AG09309 (cell line): ENCODE results near the gene ITGA3.

Experiments used
- DNase-seq: peaks from one replicate; pipeline ENCODE4 v3.0.0-alpha.2; 2010; ENCODE audit warnings: low read depth
- H3K4me3 ChIP-seq: 2 replicates; pipeline ENCODE4 v1.5.1; 2011; ENCODE audit warnings: mild to moderate bottlenecking, low read depth, low read length, moderate library complexity; ENCODE audit not compliant: control insufficient read depth
- TF ChIP-seq, protein P1 (sequence below): IDR thresholded peaks from 2 replicates; pipeline ENCODE4 v1.5.1; 2011; ENCODE audit warnings: mild to moderate bottlenecking, low read depth, low read length, inconsistent platforms; ENCODE audit not compliant: insufficient read depth, control insufficient read depth; ENCODE audit errors: missing control alignments

ITGA3 gene

DNA sequence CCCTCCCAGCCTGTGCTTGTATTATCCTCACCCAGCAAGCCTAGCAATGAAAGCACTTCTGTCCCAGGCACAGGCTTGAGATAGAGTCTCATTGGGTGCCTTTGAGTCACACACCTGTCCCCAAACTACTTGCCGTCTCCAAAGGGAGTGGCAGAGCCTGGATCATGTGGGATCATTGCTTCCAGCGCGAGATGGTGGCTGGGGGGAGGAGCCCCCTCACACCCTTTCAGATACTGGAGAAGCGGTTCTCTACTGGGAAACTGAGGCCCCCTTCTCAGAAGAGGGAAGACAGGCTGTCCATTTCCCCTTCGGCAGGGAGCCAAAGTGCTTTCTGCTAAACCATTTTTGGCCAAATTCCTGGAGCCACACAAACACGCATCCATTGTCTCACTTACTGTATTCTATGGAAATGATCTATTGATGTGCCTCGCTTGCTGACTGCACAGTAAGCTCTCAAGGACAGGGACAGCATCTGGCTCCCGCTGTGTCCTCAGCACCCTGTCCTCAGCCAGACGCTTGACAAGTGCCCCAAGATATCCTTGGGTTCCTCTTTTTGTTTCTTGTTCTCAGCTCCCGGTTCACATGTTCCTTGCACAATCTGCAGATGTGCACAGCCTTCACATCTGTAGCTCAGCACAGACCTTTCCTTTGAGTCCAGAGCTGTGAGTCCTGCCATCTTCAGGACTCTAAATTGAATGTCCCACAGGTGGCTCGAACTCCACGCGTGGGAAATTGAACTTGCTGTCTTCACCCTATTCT, 34.9 kb upstream of the ITGA3 start:
- no peak for DNase-seq
- TF ChIP-seq, protein P1, sequence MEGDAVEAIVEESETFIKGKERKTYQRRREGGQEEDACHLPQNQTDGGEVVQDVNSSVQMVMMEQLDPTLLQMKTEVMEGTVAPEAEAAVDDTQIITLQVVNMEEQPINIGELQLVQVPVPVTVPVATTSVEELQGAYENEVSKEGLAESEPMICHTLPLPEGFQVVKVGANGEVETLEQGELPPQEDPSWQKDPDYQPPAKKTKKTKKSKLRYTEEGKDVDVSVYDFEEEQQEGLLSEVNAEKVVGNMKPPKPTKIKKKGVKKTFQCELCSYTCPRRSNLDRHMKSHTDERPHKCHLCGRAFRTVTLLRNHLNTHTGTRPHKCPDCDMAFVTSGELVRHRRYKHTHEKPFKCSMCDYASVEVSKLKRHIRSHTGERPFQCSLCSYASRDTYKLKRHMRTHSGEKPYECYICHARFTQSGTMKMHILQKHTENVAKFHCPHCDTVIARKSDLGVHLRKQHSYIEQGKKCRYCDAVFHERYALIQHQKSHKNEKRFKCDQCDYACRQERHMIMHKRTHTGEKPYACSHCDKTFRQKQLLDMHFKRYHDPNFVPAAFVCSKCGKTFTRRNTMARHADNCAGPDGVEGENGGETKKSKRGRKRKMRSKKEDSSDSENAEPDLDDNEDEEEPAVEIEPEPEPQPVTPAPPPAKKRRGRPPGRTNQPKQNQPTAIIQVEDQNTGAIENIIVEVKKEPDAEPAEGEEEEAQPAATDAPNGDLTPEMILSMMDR: no peak
- H3K4me3 ChIP-seq: no peak overlapping the region

DNA sequence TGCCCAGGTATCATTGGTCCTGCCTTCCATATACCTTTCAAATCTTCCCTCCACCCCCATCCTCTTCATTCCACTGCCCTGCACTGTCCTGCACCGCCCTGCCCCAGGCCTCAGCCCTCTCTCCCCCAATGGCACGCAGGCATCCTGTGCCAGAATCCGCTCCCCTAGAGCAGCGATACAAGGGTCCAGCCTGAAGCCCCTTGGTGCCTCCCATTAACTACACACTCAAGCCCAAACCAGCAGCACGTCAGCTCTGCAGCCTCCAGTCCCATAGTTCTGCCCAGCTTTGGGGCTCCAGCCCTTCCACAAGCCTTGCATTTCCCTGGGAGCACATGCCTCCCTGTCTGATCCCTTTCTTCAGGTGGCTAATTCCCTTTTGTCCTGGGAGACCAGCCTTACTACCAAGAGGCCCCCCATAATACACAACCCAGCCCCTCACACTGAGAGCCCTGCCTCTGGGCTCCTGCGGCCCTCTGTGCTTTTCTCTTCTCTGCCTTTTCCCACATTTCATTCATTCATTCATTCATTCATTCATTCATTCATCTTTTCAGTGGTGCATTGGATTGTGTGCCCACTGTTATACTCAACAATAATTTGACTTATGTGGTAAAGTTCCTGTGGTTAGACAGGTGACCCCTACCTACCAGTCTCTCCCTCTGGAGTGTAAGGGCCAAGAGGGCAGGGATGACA, 34.1 kb upstream of the ITGA3 start:
- TF ChIP-seq, protein P1: no peak
- no peak overlapping the region for H3K4me3 ChIP-seq
- no peak for DNase-seq

DNA sequence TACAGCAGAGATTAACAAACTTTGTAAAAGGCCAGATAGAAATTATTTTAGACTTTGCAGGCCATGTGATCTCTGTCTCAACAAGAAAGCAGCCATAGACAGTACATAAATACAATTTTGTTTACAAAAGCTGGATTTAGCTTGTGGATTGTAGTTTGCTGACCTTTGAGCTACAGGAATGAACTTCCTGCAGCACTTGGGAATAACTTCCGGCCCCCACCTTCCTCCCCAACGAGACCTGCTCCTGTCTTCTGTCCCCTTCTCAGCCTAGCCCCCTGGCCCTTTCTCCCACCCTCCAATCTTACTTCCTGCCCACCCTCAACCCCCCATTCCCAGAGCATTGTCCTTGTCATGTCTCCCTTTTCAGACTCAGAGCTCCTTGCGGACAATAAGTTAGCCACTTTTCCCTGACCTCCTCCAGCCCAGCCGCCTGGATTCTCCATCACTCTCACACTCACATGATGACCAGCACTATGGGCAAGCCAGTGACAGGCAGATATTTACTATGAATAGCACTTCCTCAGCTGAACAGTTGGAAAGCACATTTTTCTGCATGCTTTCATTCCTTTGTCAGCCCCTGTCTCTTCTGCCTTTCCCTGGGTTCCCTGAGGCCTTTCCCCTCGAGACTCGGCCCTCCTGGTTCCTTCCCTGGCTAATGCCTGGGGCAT, 33.3 kb upstream of the ITGA3 start:
- DNase-seq: no peak
- TF ChIP-seq, protein P1: no peak
- H3K4me3 ChIP-seq: no peak overlapping the region

DNA sequence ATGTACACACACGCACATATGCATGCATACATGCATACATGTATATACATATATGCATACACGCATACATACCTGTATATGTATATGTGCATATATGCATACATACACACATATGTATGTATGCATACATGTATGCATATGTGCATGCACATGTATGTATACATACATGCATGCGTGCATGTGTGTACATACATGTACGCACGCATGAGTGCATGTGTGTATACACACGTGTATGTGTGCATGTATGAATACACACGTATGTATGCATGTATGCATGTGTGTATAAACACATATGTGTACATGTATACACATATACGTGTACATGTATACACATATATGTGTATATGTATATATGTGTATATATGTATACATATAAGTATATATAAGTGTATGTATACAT, 32.4 kb upstream of the ITGA3 start:
- TF ChIP-seq, protein P1: no peak
- H3K4me3 ChIP-seq: no peak overlapping the region
- no peak for DNase-seq

DNA sequence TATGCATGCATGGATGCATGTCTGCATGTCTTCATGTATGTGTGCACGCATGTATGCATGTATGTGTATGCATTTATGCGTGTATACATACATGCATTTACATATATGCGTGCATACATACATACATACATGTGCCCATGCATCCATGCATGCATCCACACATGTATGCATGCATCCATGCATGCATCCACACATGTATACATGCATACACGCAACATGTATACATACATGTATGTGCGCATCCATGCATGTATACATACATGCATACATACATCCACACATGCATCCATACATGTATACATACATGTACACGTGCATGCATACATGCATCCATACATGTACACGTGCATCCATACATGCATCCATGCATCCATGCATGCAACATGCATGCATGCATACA, 31.1 kb upstream of the ITGA3 start:
- no peak overlapping the region for H3K4me3 ChIP-seq
- no peak for DNase-seq
- TF ChIP-seq, protein P1: no peak

DNA sequence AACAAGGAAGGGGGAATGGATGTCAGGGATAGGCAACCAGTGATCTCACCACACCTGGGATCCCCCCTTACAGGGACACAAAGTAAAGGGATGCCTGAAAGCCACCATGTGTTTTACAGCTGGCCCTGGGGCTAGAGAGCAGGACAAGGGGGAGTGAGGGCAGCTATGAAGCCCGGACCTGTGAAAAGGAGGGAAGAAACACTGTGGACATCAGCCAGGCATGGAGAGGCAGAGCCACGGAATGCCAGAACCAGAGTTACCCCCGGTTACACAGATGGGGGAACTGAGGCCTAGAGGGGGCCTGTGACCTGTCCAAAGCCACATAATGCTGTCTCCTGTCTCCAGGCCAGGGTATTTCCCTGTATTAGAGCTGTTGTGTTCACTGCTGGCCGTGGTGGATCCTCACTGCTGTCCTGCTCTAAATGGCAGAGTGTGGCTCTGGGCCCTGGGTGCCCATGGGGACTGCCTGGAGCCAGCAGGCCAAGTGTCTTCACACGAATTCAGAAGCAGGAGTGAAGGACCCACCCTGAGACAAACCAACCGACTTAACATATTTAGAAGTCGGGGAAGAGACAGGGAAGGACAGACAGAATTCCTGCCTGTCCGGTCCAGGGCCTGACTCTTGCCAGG, 29.7 kb upstream of the ITGA3 start:
- no peak overlapping the region for H3K4me3 ChIP-seq
- DNase-seq: no peak
- TF ChIP-seq, protein P1: no peak
